HG03066 (cell line): ENCODE results near the gene NCOA7.
"Not testable (repeated sequence)": the region's sequence is repeated elsewhere in the genome, so short reads cannot be mapped to it uniquely, and the experiment has no call there.

Source experiments
- ATAC-seq: cut with Tn5 transposase; IDR thresholded peaks from one replicate; pipeline ENCODE4 v1.9.1; 2021; ENCODE audit warnings: low read depth; ENCODE audit not compliant: unreplicated experiment

The NCOA7 gene

DNA sequence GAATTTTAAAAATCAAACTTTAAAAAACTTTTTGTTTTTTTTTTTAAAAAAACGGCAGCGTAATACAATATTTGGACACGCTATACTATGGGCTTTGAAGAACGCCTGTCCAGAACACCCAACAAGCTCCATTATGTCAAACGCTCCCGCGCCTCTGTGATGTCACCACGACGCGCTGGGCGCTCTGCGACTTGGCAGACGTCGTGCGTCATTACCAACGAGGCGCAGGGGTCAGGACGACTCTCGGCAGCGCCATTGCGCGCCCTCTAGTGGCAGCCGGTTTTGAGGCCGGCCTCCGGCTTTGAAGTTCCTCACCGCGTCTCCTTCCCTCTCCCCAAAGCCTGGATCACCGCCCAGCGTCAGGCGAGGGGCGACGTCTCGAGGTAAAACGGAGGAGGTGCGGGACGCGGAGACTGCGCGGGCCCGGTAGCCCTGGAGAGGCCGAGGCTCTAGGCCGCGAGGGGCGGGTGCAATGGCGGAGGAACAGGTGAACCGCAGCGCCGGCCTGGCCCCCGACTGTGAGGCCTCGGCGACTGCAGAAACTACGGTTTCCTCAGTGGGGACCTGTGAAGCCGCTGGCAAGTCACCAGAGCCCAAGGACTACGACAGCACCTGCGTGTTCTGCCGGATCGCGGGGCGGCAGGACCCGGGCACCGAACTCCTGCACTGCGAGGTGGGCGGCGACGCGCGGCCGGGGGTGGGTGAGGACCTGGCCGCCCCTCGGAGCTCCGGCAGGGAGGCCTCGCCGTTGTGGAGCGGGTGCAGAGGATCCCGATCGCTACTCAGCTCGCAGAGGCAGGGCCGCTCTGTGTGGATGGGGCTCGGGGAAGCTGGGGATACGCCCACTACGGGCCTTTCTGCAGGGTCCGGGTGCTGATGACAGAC lies 166.0 kb downstream of the NCOA7 start, which contains the start of gene HINT3:
TSS of gene HINT3 (plus strand) at position 265 of the 885 bp plus-strand sequence. CDS start at position 473, 208 bp downstream.
- peak; percentile 91 for ATAC-seq

DNA sequence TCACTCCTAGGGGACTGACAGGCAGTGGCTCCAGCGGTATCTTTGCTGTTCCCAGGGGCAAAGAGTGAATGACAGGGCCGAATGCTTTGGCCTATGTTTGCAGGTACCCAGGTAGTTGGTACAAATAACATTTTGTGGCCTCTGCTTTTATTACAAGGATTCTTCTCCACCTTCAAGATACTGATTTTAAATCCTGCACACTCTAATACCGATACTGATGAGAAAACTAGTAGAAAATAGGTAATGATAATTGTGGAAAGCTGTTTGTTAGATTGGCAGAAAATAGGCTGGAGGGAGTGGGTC lies 166.6 kb downstream of the NCOA7 start:
- no peak for ATAC-seq

DNA sequence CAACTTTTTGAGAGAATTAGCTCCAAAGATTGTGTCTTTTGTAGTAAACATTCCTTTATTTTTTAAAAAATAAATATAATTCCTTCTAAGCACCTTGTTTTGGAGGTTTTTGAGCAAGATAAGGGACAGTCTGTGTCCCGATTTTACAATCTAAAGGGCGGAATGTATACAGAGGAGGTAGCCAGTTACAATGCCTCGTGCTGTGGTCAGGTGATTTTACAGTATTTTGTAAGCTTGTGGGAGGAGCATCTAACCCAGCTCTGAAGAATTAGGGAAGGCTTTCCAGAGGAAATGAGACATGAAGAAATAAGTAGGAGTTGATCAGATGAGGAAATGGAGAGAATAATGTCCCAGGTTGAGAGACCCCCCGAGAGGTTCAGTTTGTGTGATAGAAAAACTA lies 167.1 kb downstream of the NCOA7 start:
- no peak for ATAC-seq

DNA sequence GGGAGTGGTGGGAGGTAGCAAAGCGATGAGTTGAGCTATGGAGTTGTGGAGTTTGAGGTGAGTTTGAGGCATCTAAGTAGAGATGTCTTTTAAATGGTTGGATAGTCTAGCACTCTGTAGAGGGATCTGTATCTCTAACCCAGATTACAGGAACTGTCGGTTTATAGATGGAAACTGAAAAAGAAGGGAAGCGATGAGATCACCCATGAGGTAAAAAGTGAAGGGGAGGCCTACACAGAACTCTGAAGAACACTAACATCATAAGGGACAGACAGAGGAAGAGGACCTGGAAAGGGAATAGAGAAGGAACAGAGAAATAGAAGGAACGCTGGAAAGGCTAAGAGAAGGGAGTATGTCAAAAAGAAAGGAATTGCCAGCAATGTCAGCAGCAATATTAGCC lies 168.3 kb downstream of the NCOA7 start:
- ATAC-seq = no peak

DNA sequence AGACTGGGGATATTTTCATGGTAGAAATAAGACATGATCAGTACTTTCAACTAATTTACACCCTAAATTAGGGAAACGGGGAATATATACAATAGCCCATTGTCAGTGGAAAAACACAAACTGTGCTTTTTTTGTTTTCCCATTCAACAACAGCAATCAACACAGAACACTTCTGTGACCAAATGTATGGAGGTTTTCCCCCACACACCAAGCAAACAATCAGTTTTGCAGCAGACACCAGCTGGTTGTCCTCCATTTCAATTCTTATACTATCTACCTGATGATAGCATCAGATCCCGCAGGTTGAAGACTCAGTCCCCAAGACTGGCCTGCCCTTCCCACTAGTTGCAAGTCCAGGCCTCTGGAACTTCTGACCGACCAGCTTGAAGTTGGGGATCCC lies 170.4 kb downstream of the NCOA7 start:
- no peak for ATAC-seq

DNA sequence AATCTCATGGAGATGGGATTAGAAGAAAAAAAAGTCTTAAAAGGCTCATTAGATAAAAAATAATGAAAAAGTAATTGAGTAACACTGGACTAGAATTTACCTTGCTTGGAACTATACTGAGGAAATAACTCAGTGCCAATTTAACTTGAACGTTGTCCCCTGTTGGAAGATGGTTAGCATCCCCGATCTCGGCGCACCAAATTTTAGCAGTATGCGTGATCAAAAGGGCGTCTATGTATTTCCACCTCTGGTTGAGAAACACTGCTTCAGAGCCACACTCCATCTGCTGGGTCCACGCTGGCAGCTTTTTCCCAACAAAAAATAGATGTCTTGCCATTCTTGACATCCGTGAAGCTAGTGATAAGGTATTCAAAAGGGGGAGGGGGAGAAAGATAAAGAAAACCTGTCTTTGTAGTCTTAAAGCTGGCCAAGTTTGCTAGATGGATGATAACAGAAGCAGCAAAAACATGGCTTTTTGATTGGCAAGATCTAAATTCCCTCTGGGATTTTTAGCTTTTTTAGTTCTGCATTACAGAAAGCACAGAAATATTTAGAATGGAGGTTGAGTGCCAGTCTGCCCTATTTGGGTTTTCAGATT lies 172.2 kb downstream of the NCOA7 start:
- ATAC-seq = no peak

DNA sequence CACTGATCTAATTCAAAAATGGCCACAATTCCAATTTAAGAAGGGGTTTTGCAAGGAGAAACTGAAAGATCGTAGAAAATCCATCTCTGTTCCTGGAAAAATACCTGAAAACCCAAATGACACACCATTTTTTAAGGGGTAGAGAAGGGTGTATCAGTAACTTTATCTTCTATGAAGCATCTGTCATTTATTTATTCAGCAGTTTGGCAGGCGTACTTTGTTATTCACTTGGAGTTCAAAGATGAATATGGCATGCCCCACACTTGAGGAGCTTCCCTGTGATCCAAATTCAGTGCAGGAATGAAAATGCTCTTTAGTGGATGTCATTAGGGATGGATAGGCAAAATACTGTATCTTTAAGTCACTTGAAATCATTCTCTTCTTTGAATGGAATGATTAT lies 173.1 kb downstream of the NCOA7 start:
- no peak for ATAC-seq

DNA sequence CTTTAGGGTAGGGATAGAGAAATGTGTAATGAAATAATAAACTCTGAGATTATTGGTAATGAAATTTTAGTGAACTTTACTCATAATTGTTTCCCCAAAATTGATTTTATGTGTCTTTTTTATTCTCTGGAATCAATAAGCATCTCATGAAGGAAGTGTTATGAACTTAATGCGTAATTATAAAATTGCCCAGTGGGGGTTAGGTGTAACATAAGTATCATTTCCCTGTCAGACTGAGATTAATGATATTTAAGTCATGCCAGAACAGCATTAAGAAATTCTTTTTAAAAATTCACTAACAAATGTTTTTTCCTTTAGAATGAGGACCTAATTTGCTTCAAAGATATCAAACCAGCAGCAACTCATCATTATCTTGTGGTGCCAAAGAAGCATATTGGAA lies 175.8 kb downstream of the NCOA7 start:
- no peak for ATAC-seq

DNA sequence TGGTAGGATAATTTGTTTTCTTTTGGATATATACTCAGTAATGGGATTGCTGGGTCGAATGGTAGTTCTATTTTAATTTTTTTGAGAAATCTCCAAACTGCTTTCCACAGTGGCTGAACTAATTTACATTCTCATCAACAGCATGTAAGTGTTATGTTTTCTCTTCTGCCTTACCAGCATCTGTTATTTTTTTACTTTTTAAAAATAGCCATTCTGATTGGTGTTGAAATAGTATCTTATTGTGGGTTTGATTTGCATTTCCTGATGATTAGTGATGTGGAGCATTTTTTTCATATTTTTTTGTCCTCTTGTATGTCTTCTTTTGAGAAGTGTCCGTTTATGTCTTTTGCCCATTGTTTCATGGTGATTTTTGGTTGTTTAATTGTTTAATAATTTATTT lies 177.7 kb downstream of the NCOA7 start:
- no peak for ATAC-seq

DNA sequence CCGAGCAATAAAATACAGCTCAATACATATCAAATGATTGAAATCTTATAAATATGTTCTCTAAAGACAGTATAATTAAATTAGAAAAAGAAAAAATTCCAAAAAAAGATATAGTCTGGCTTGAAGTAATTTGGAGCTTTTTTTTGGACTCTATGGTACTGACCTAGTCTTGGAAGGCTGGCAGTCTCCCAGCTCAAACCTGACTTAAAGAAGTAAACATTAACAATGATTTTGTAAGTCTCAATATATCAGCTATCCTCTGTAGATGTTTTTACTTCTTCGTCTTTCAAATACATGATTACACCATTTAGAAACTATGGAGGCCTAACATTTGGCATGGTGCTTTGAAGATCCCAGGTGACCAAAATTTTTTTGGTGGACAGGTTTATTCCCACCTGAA lies 180.0 kb downstream of the NCOA7 start:
- ATAC-seq = no peak

DNA sequence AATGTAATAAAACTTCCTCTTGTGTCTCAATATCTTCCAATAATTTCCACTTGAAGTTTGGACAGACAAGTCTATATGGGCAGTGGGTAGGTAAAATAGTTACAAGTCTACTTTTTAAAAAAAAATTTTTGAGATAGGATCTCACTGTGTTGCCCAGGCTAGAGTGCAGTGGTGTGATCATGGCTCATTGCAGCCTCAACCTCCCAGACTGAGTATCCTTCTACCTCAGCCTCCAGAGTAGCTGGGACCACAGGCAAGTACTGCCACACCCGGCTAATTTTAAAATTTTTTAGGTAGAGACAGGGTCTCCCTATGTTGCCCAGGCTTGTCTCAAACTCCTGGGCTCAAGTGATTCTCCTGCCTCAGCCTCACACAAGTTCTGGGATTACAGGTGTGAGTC lies 181.7 kb downstream of the NCOA7 start:
- not testable (repeated sequence) for ATAC-seq

DNA sequence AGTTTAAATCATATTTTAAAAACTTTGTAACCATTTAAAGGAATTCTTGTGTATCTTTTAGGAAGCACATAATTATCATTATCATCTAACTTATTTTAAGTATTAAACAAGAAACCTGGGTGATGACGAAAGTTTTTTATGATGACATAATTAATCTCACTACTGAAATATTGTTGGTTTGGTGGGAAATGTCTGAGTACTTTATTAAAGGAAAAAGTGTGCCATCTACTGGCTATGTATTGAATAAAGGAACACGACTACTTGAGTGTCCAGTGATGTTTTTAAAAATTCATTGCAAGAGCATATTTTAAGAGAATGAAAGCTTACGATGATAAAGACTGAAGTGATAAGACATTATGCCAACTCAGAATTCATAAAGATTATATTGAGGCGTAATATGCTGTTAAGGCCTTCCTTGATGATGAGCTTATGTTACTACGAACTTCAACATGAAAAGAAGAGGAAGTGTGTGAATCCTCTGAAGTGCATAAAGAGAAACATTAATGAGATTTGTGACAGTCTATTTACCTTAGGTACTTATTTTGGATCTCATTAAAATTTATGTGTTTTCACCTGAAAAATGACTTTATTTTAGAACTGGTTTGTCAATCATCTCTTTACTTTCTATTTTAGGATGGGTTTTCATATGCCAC lies 183.6 kb downstream of the NCOA7 start:
- ATAC-seq = peak; percentile 78

DNA sequence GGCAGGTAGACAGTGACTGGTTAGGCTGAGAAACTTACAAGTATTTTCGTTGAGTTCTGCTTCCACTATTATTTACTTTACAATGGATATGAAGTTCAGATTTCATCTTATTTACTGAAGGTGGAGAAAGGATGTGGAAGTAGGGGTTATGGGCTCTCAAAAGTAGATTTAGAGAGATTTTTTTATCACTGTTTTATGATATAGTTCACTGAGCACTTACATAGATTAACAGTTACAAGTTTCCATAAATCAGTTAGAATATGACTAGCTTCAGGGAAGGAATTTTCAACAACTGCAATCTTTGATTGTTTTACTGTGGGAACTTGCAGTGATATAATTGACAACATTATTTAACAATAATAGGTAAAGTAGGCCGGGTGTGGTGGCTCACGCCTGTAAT lies 188.3 kb downstream of the NCOA7 start:
- ATAC-seq = no peak
